ENCODE data around the gene PDE4A.

GRCh38 chr19:10517361-10517759 lies 97.0 kb downstream of the PDE4A start, which contains the start of gene S1PR5:
- TF ChIP-seq CTCF (IDR thresholded peaks at IDR 0.05) = no peak
- no peak for TF ChIP-seq POLR2A (IDR thresholded peaks at IDR 0.05)

Data from heart left ventricle (tissue), 13 donors.